ENCODE results near the gene CD3D. TPM values are rescaled to one million over a fixed set of nuclear protein-coding genes. Genes with fewer than 3 reads are reported as not detected.
A peak's percentile ranks its signal among the peaks of the same experiment; 100 is the strongest.

Gene CD3D
- total and polyA plus RNA-seq, 7 donors: 0.12 to 0.81 (median 0.32) TPM; not detected in 1

DNA sequence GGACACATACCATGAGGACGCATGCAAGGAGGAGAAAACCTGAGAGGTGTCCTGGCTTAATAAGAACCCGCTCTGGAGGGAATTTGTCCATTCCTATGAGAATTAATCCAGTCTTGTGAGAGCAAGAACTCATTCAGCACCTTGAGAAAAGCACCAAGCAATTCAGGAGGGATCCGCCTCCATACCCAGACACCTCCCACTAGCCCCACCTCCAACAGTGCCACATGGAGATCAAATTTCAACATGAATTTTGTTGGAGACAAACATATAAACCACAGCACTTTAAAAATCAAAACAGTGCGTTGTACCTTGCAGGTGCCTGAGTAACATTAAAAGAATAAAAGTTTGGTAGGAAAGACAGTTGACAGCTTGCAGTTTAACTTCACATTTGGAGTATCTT lies 28.3 kb upstream of the CD3D start:
- no peak overlapping the region for H3K27ac ChIP-seq
- H3K27me3 ChIP-seq (ENCODE audit: insufficient read depth in 3 of 3, low read length in 2 of 3): no peaks in the 10 kb centered on the region
- H3K36me3 ChIP-seq (ENCODE audit: insufficient read depth in 1 of 2, low read depth in 1 of 2): peaks cover 28 to 90% of the 10 kb centered on the region in 2 donors
- H3K4me3 ChIP-seq: no peak overlapping the region
- DNase-seq (no peak), ATAC-seq (no peak)
- WGBS, 3 donors: 91 to 94% (median 93%) methylated on average over 4 of the region's 4 CpGs
- TF ChIP-seq, protein P1, sequence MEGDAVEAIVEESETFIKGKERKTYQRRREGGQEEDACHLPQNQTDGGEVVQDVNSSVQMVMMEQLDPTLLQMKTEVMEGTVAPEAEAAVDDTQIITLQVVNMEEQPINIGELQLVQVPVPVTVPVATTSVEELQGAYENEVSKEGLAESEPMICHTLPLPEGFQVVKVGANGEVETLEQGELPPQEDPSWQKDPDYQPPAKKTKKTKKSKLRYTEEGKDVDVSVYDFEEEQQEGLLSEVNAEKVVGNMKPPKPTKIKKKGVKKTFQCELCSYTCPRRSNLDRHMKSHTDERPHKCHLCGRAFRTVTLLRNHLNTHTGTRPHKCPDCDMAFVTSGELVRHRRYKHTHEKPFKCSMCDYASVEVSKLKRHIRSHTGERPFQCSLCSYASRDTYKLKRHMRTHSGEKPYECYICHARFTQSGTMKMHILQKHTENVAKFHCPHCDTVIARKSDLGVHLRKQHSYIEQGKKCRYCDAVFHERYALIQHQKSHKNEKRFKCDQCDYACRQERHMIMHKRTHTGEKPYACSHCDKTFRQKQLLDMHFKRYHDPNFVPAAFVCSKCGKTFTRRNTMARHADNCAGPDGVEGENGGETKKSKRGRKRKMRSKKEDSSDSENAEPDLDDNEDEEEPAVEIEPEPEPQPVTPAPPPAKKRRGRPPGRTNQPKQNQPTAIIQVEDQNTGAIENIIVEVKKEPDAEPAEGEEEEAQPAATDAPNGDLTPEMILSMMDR (IDR thresholded peaks at IDR 0.05): no peak
- intact Hi-C loops (cut with DNase I): no loop called here
- peaks cover 3% of the 10 kb centered on the region for H3K4me1 ChIP-seq
- no peaks in the 10 kb centered on the region for H3K9me3 ChIP-seq

DNA sequence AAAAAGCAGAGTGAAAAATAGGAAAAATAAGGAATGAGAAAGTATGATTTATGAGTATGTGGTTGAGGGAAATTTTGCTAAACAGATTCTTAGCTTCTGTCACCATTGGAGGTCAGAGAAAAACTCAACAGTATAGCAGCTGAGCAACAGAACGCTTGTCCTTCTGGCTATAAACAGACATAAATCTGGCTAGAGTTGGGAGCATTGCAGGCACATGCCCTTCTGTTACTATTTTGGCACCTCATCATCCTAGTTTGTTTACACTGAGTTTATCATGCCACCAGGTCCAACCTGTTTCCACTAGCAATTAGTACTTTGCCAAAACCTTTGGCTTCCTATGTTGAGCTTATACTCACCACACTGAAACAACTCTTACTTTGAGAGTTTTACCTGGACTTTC lies 23.8 kb upstream of the CD3D start:
- DNase-seq (no peak), ATAC-seq (peak; percentile 83 to 96 (median 94))
- H3K4me1 ChIP-seq: peaks cover 40% of the 10 kb centered on the region
- intact Hi-C loops (cut with DNase I): no loop called here
- peak overlapping the region; percentile 30 for H3K4me3 ChIP-seq
- TF ChIP-seq, protein P1 (IDR thresholded peaks at IDR 0.05): no peak
- no peaks in the 10 kb centered on the region for H3K9me3 ChIP-seq
- no peaks in the 10 kb centered on the region for H3K27me3 ChIP-seq (ENCODE audit: insufficient read depth in 3 of 3, low read length in 2 of 3)
- peaks cover 16 to 52% of the 10 kb centered on the region in 2 donors for H3K36me3 ChIP-seq (ENCODE audit: insufficient read depth in 1 of 2, low read depth in 1 of 2)
- WGBS, 3 donors: 33 to 42% (median 42%) methylated on average over 1 of the region's 1 CpG
- peak overlapping the region; percentile 84 for H3K27ac ChIP-seq

DNA sequence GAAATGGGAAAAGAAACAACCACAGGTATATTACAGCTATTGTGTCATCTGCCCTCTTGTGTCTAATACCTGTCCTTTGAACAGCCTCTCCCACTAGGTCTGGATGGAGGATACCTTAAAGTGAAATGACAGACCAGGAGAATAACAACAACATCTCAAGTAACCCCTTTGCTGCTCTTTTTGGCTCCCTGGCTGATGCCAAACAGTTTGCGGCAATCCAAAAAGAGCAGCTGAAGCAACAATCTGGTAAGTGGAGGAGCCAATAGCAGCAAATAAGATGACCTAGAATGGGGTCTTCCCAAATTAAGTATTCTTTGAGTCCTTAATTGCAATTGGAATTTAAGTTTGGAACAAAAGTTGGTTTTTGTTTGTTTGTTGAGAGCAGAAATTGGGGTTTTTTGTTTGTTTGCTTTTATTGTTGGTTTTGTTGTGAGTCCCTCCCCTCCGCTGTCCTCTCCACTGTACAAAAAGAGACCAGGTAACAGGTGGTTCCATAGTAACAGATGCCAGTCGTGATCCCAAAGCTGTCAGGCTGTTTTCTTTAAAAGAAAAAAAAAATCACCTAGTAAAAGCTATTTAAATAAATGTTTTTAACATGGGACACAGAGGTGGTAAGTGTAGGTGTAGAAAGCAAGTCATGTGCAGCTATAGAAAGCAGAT lies 22.6 kb upstream of the CD3D start:
- intact Hi-C loops (cut with DNase I): loop anchor here in 1 of 2 donors (5.0 kb wide), 1 partner anchor 218 kb away; no protein-coding TSS in a partner anchor
- DNase-seq (no peak), ATAC-seq (peak in 2 of 4 donors; percentile 10 to 24)
- Histone ChIP-seq H3K36me3 (ENCODE audit: insufficient read depth in 1 of 2, low read depth in 1 of 2) (peaks cover 14 to 40% of the 10 kb centered on the region in 2 donors), H3K4me1 (peaks cover 52% of the 10 kb centered on the region), H3K4me3 (peak overlapping the region; percentile 30), H3K27me3 (ENCODE audit: insufficient read depth in 3 of 3, low read length in 2 of 3) (no peaks in the 10 kb centered on the region), H3K27ac (peak overlapping the region; percentile 84), H3K9me3 (no peaks in the 10 kb centered on the region)
- WGBS, 3 donors: 52 to 64% (median 53%) methylated on average over 3 of the region's 3 CpGs
- TF ChIP-seq, protein P1 (IDR thresholded peaks at IDR 0.05): no peak

DNA sequence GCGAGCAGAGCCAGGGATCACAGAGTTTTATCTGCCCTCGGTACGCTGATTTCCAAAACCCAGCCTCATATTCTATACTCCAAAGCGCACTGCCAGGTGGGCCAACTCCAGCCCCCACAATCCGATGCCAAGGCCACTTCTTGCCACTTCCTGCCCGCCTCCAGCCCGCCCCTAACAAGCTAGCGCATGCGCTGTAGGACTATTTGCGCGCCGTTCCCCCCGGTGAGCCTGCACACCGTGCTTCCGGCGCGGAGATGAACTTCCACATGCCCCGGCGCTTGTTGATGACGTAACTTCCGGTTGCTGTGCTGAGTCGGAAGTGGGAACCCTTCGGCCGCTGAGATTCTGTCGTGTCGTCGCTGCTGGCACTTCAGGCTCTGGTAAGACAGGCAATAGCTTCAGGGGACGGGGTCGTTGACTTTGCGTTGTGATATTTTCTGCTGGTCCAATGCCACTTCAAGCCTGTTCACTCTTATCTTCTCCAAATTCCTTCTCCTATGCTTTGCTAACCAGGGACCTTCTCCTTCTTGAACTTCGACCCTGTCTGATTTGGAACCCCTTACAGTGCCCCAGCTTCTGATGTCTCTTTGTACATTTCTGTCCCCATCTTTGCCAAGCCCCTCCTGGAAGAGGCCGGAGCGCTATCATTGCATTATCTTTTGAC lies 16.9 kb upstream of the CD3D start, which contains the start of gene UBE4A:
Gene UBE4A (plus strand): TSS at position 306 of the 664 bp plus-strand sequence. CDS start 5,481 bp downstream, outside the sequence.
- Histone ChIP-seq H3K4me1 (peaks cover 38% of the 10 kb centered on the region), H3K9me3 (no peaks in the 10 kb centered on the region), H3K4me3 (peak within 1 kb of the TSS; percentile 76), H3K36me3 (ENCODE audit: insufficient read depth in 1 of 2, low read depth in 1 of 2) (no peaks in the 10 kb centered on the region), H3K27me3 (ENCODE audit: insufficient read depth in 3 of 3, low read length in 2 of 3) (no peaks in the 10 kb centered on the region), H3K27ac (peak within 1 kb of the TSS; percentile 92)
- ATAC-seq (peak; percentile 96 to 99 (median 98)), DNase-seq (peak; percentile 96 to 98)
- intact Hi-C loops (cut with DNase I): loop anchor here in 1 of 2 donors (10.0 kb wide), 1 partner anchor 215 kb away; no protein-coding TSS in a partner anchor
- TF ChIP-seq, protein P1 (IDR thresholded peaks at IDR 0.05): no peak
- WGBS, 3 donors: 3 to 4% (median 4%) methylated on average over 33 of the region's 33 CpGs

Data from psoas muscle (tissue), 8 donors.